HK-2 (cell line): Measurements from ENCODE around the gene SH3PXD2A.

Experiments
- DNase-seq: peaks from one replicate; pipeline ENCODE4 v3.0.0-alpha.2; 2018; ENCODE audit not compliant: unreplicated experiment

Gene SH3PXD2A

DNA sequence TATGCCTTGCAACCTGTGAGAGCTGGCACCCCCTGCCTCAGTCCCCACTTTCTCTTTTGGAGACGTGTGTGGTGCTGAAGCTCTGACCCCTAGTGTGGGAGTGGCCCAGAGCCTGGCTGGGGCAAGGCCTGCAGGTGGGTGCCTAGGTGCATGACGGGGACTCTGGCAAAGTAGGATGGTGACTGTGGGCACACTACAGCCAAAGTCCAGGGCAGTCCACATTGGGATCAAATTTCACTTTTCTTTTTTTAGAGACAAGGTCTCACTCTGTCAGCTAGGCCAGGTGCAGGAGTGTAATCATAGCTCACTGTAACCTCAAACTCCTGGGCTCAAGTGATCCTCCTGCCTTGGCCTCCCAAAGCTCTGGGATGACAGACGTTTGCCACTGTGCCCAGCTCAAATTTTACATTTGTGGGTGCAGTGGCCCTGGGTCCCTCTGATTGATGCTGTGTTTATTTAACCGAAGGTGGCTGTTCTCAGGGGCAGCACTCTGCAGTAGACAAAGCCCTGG lies 309.6 kb downstream of the SH3PXD2A start:
- no peak for DNase-seq

GRCh38 chr10:103545366-103545765 lies 310.0 kb downstream of the SH3PXD2A start:
- DNase-seq, result no peak

GRCh38 chr10:103544657-103545310 lies 310.6 kb downstream of the SH3PXD2A start:
- no peak for DNase-seq
